ENCODE measurements around the gene RABGAP1L.

DNA sequence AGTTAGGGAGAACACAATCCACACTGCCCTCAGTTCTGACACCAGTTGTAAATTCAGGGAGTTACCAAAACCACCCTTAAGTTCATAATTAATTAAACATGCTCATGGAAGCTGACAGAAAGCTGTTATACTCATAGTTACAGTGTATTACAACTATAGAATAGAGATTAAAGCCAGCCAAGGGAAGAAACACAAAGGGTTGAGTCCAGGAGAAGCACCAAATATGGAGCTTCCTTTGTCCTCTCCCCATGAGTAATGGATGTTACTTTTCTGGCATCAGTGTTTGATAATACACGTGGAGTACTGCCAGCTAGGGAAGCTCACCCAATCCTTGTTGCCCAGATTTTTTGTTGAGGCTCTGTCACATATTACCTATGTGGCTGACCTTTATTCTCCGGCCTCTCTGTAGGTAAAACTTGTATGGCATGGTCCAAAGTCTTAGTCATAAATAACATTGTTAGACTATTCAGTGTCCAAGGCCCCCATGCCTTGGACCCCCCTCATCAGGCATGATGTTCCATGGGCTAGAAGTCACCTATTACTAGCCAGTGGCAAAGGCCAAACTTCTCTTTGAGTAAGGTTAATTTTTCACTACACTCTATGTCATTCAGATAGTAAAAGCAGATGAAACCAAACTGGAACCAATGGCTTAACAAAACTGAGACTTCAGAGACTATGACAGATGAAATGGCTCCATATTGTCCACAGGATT lies 464.2 kb downstream of the RABGAP1L start:
- TF ChIP-seq CTCF (conservative IDR thresholded peaks at IDR 0.05; ENCODE audit: low read length) (no peak), EZH2phosphoT487 (IDR thresholded peaks at IDR 0.05; ENCODE audit: borderline replicate concordance) (no peak)
